K562 (cell line): Measurements from ENCODE around the gene PTRHD1. TPM values are rescaled to one million over a fixed set of nuclear protein-coding genes. Genes with fewer than 3 reads are reported as not detected.

ENCODE experiments used
- ATAC-seq: fragments of 200-7000 bp; cut with Tn5 transposase; 3 replicates; pipeline ENCODE4 v1.9.1; 2020; ENCODE audit warnings: moderate library complexity
- BruUV-seq: library from RNA; stranded (reverse); fragments of 400-500 nt; replicated peaks from 2 replicates; lab custom pipeline; 2021; lab: Mats Ljungman, UMichigan
- CTCF ChIA-PET: fragments of 300-600 bp; formaldehyde crosslinking; extraction: SDS; loops from one replicate; lab custom pipeline; 2021; ENCODE audit warnings: low intra/inter-chr PET ratio; lab: Yijun Ruan, JAX
- POLR2A ChIA-PET: fragments of 300-600, 350-650 bp; sonication (Branson Sonifier 250); formaldehyde crosslinking; extraction: SDS; loops from one replicate; lab custom pipeline; 2021; ENCODE audit warnings: antibody characterized with exemption, inconsistent platforms; lab: Yijun Ruan, JAX
- DNase-seq, 4 experiments: peaks; one replicate each; pipeline versions ENCODE4 v3.0.0 to v3.0.0-alpha.2; 2011 to 2018; ENCODE audit warnings: low spot score in 3 of 4, mixed read lengths in 3 of 4; ENCODE audit errors: extremely low read depth in 1 of 4
- FAIRE-seq: peaks from 2 replicates; lab custom pipeline; 2011; peaks lifted over from hg19 to GRCh38; lab: Jason Lieb, UNC
- H2AFZ ChIP-seq: 2 replicates; pipeline ENCODE4 v1.6.0; 2011; ENCODE audit warnings: low read depth, low read length, control low read depth, inconsistent platforms
- H3K27ac ChIP-seq: fragments of 200-600 bp; 3 replicates; pipeline ENCODE4 v1.8.0; 2011; ENCODE audit warnings: low read depth, mild to moderate bottlenecking, control low read depth, inconsistent platforms, low read length, moderate library complexity, mixed read lengths; ENCODE audit errors: extremely low read depth
- H3K27me3 ChIP-seq, 2 experiments: fragments of 300-600 bp in 1 of 2; 2 replicates in 1 of 2; 3 replicates in 1 of 2; pipeline versions ENCODE4 v1.6.0 to v1.8.0; 2011; ENCODE audit warnings: inconsistent platforms in 2 of 2, low read length in 2 of 2, mild to moderate bottlenecking in 1 of 2, mixed read lengths in 1 of 2, moderate library complexity in 1 of 2; ENCODE audit not compliant: control insufficient read depth in 2 of 2, insufficient read depth in 2 of 2
- H3K36me3 ChIP-seq: fragments of 300-600 bp; 3 replicates; pipeline ENCODE4 v1.8.0; 2011; ENCODE audit warnings: mild to moderate bottlenecking, low read length, inconsistent platforms; ENCODE audit not compliant: control insufficient read depth, insufficient read depth
- H3K4me1 ChIP-seq, 2 experiments: fragments of 200-600 bp in 1 of 2; replicated peaks in 1 of 2; 2 replicates in 1 of 2; 3 replicates in 1 of 2; pipeline versions ENCODE4 v1.5.1 to v1.8.0; 2011; ENCODE audit warnings: inconsistent platforms in 2 of 2, low read length in 2 of 2, mild to moderate bottlenecking in 1 of 2, mixed read lengths in 1 of 2, moderate library complexity in 1 of 2; ENCODE audit not compliant: control insufficient read depth in 2 of 2, insufficient read depth in 2 of 2
- H3K4me2 ChIP-seq: 2 replicates; pipeline ENCODE4 v1.6.1; 2011; ENCODE audit warnings: low read length, control low read depth, inconsistent platforms, mixed read lengths; ENCODE audit not compliant: insufficient read depth
- H3K4me3 ChIP-seq: fragments of 200-600 bp; sonication (generic), shearing (Covaris generic); 2 replicates; pipeline ENCODE4 v1.5.1; 2016; ENCODE audit warnings: control low read depth, inconsistent platforms
- H3K79me2 ChIP-seq: fragments of 200-600 bp; 3 replicates; pipeline ENCODE4 v1.8.0; 2011; ENCODE audit warnings: low read length, inconsistent platforms; ENCODE audit not compliant: control insufficient read depth, insufficient read depth
- H3K9ac ChIP-seq, 2 experiments: 2 replicates each; pipeline versions ENCODE4 v1.6.0 to v1.6.1; 2011; ENCODE audit warnings: low read depth in 2 of 2, low read length in 2 of 2, control low read depth in 1 of 2, inconsistent platforms in 1 of 2, mild to moderate bottlenecking in 1 of 2, mixed read lengths in 1 of 2; ENCODE audit not compliant: insufficient read depth in 1 of 2
- H3K9me1 ChIP-seq: one replicate; pipeline ENCODE4 v1.6.0; 2011; ENCODE audit warnings: inconsistent platforms, mild to moderate bottlenecking, low read length, moderate library complexity; ENCODE audit not compliant: control insufficient read depth, insufficient read depth
- H3K9me3 ChIP-seq: replicated peaks from 2 replicates; pipeline ENCODE4 v1.5.1; 2011; ENCODE audit warnings: low read depth, low read length, inconsistent platforms; ENCODE audit not compliant: control insufficient read depth, insufficient read depth
- H4K20me1 ChIP-seq: replicated peaks from 2 replicates; pipeline ENCODE4 v1.6.1; 2011; ENCODE audit warnings: low read length, inconsistent platforms, mixed read lengths; ENCODE audit not compliant: control insufficient read depth, insufficient read depth
- EP400 ChIP-seq: fragments of 450-650 bp; IDR thresholded peaks from 2 replicates; pipeline ENCODE4 v1.6.1; 2017; ENCODE audit warnings: antibody characterized with exemption, mild to moderate bottlenecking, moderate library complexity
- HOXB6 ChIP-seq: fragments of 250-450 bp; sonication (Bioruptor Pico); IDR thresholded peaks from 2 replicates; pipeline ENCODE4 v1.5.1; 2022; ENCODE audit warnings: mild to moderate bottlenecking, borderline replicate concordance
- LEF1 ChIP-seq: fragments of 450-650 bp; IDR thresholded peaks from 2 replicates; pipeline ENCODE4 v1.6.1; 2016; ENCODE audit warnings: mild to moderate bottlenecking
- POLR3G ChIP-seq: IDR thresholded peaks from 2 replicates; pipeline ENCODE4 v1.6.1; 2011; ENCODE audit not compliant: insufficient read length, insufficient replicate concordance; ENCODE audit errors: extremely low read depth
- RBM17 ChIP-seq: fragments of 200-400 bp; formaldehyde crosslinking; IDR thresholded peaks from 2 replicates; pipeline ENCODE4 v1.6.1; 2017; ENCODE audit warnings: low read depth, mild to moderate bottlenecking, low read length, borderline replicate concordance
- ZBTB26 ChIP-seq: fragments of 450-650 bp; formaldehyde crosslinking; IDR thresholded peaks from 2 replicates; pipeline ENCODE4 v1.4.0; 2022; ENCODE audit warnings: missing genetic modification characterization
- ZNF253 ChIP-seq: fragments of 250-450 bp; sonication (Bioruptor Pico); conservative IDR thresholded peaks from 2 replicates; pipeline ENCODE4 v1.6.1; 2021; ENCODE audit warnings: mild to moderate bottlenecking
- ZNF384 ChIP-seq: IDR thresholded peaks from 2 replicates; pipeline ENCODE4 v1.6.1; 2012; ENCODE audit warnings: low read depth, low read length, improper control_type of control experiment
- ZNF507 ChIP-seq: conservative IDR thresholded peaks from 2 replicates; pipeline ENCODE4 v1.6.1; 2017; ENCODE audit warnings: missing genetic modification characterization, missing compliant biosample characterization
- ZZZ3 ChIP-seq: fragments of 450-650 bp; IDR thresholded peaks from 2 replicates; pipeline ENCODE4 v1.6.1; 2016; ENCODE audit warnings: antibody characterized with exemption, mild to moderate bottlenecking, moderate library complexity
- WGBS: fragments of 100-300 bp; shearing (Covaris generic); methylation state at CpG from one replicate; pipeline ENCODE4 v1.1.6; 2016; ENCODE audit warnings: low coverage, mixed read lengths; ENCODE audit not compliant: insufficient coverage; ENCODE audit errors: missing lambda C conversion rate; 5-methylcytosine and 5-hydroxymethylcytosine counted together
- in situ Hi-C: fragments of 300-500 bp; cut with MboI; formaldehyde crosslinking; loops from 4 replicates; pipeline ENCODE4 v1.15.0; 2018; ENCODE audit warnings: inconsistent platforms, mixed read lengths
- intact Hi-C: fragments of 100-400 bp; cut with micrococcal nuclease; formaldehyde crosslinking; loops from 2 replicates; pipeline ENCODE4 v1.14.2; 2022
- polyA plus RNA-seq, 8 experiments: library from polyadenylated mRNA; depleted of rRNA in 4 of 8; stranded (reverse) in 5 of 8; unstranded in 3 of 8; fragments of >200 nt; fragmentation: Nextera tagmentation in 2 of 8; fragmentation: Illumina TruSeq in 1 of 8; extraction: Ambion mirVana in 2 of 8; extraction: Trizol in 1 of 8; gene quantifications; 2 replicates each; pipeline versions ENCODE4 v1.2.1 to v1.2.3, GENCODE V29; 2011 to 2014; ENCODE audit warnings: inconsistent platforms in 1 of 8, missing spikeins in 1 of 8
- total RNA-seq, 7 experiments: library from RNA; depleted of rRNA in 6 of 7; stranded (reverse); fragments of >200 nt in 6 of 7; fragmentation: Illumina TruSeq in 2 of 7; extraction: Trizol in 2 of 7; gene quantifications; 2 replicates each; pipeline versions ENCODE4 v1.2.1 to v1.2.3, GENCODE V29; 2011 to 2021; ENCODE audit warnings: low replicate concordance in 1 of 7
- TF ChIP-seq, protein P1 (sequence below): sonication (generic); formaldehyde crosslinking; IDR thresholded peaks from 2 replicates; pipeline ENCODE4 v1.8.1; 2022; ENCODE audit warnings: missing genetic modification reagents
- TF ChIP-seq, protein P2 (sequence below), 2 experiments: IDR thresholded peaks in 1 of 2; conservative IDR thresholded peaks in 1 of 2; 2 replicates each; pipeline ENCODE4 v1.6.1; 2016; ENCODE audit warnings: low read depth in 2 of 2, mild to moderate bottlenecking in 1 of 2, missing compliant biosample characterization in 1 of 2, missing genetic modification characterization in 1 of 2, moderate library complexity in 1 of 2

Gene PTRHD1
- total and polyA plus RNA-seq, 9 of the 15 experiments (the other 6 are each of a cell fraction or from before 2014, with no cell fraction given), result 15.8 to 83.2 (median 46.6) TPM

- Histone ChIP-seq H3K36me3 (peaks cover 25% of the 10 kb centered on the region), H3K4me3 (no peak overlapping the region), H3K9ac (no peak overlapping the region), H4K20me1 (no peaks in the 10 kb centered on the region), H3K4me1 (no peaks in the 10 kb centered on the region), H3K9me3 (no peaks in the 10 kb centered on the region), H3K27me3 (no peaks in the 10 kb centered on the region), H3K9me1 (no peaks in the 10 kb centered on the region), H3K79me2 (no peaks in the 10 kb centered on the region), H3K27ac (no peak overlapping the region), H3K4me2 (no peak overlapping the region), H2AFZ (no peak overlapping the region)
- CTCF ChIA-PET, result no interaction called here
- intact Hi-C loops, result no loop called here
- 58% methylated on average over 1 of the region's 1 CpG for WGBS
- no peak for TF ChIP-seq POLR3G
- TF ChIP-seq HOXB6 (CRISPR knock-in tag), result no peak
- TF ChIP-seq ZNF253, result no peak
- ATAC-seq (no peak), FAIRE-seq (no peak), DNase-seq (no peak)
- no TSS peak for BruUV-seq
- in situ Hi-C loops, result no loop called here
- POLR2A ChIA-PET, result no interaction called here
Measured at GRCh38 chr2:24742730-24743129, 50.5 kb downstream of the PTRHD1 start.

DNA sequence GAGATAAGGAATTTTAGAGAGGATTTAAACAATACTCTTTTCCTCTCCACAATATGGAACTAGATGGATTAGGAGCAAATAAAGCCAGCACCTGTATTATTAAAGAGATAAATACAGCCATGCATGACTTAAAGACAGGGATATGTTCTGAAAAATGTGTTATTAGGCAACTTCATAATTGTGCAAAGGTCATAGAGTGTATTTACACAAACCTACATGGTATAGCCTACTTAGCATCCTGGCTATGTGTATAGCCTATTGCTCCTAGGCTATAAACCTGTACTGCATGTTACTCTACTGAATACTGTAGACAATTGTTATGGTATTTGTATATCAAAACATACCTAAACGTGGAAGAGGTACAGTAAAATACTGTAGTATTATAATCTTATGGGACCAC, 53.0 kb downstream of the PTRHD1 start:
- Histone ChIP-seq H2AFZ (no peak overlapping the region), H3K79me2 (no peaks in the 10 kb centered on the region), H3K36me3 (peaks cover 18% of the 10 kb centered on the region), H3K4me1 (no peaks in the 10 kb centered on the region), H3K9me3 (no peaks in the 10 kb centered on the region), H3K27me3 (no peaks in the 10 kb centered on the region), H3K4me2 (no peak overlapping the region), H3K9me1 (no peaks in the 10 kb centered on the region), H3K9ac (no peak overlapping the region), H4K20me1 (no peaks in the 10 kb centered on the region), H3K4me3 (no peak overlapping the region), H3K27ac (no peak overlapping the region)
- ATAC-seq (no peak), FAIRE-seq (no peak), DNase-seq (no peak)
- no TSS peak for BruUV-seq
- ChIA-PET POLR2A (interaction anchor here (1.3 kb wide), 1 partner anchor 12 kb away, joined by 3 read pairs; no protein-coding TSS in a partner anchor), CTCF (no interaction called here)
- in situ Hi-C loops (no loop called here), intact Hi-C loops (no loop called here)
- WGBS, result 19% methylated on average over 1 of the region's 1 CpG
- no peak for TF ChIP-seq LEF1
- TF ChIP-seq EP400, result no peak
- no peak for TF ChIP-seq ZBTB26 (CRISPR knock-in tag)
- TF ChIP-seq, protein P1, sequence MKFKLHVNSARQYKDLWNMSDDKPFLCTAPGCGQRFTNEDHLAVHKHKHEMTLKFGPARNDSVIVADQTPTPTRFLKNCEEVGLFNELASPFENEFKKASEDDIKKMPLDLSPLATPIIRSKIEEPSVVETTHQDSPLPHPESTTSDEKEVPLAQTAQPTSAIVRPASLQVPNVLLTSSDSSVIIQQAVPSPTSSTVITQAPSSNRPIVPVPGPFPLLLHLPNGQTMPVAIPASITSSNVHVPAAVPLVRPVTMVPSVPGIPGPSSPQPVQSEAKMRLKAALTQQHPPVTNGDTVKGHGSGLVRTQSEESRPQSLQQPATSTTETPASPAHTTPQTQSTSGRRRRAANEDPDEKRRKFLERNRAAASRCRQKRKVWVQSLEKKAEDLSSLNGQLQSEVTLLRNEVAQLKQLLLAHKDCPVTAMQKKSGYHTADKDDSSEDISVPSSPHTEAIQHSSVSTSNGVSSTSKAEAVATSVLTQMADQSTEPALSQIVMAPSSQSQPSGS (CRISPR knock-in tag), result no peak
- TF ChIP-seq ZZZ3, result no peak
- no peak for TF ChIP-seq ZNF507 (tag)
- TF ChIP-seq RBM17, result no peak
- TF ChIP-seq, protein P2, sequence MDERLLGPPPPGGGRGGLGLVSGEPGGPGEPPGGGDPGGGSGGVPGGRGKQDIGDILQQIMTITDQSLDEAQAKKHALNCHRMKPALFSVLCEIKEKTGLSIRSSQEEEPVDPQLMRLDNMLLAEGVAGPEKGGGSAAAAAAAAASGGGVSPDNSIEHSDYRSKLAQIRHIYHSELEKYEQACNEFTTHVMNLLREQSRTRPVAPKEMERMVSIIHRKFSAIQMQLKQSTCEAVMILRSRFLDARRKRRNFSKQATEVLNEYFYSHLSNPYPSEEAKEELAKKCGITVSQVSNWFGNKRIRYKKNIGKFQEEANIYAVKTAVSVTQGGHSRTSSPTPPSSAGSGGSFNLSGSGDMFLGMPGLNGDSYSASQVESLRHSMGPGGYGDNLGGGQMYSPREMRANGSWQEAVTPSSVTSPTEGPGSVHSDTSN (CRISPR knock-in tag; IDR thresholded peaks at IDR 0.05; ENCODE audit: low read depth), result no peak
- TF ChIP-seq, protein P2 (tag; conservative IDR thresholded peaks at IDR 0.05; ENCODE audit: low read depth), result no peak
- no peak for TF ChIP-seq ZNF384
